ENCODE measurements around the gene HHAT.

GRCh38 chr1:210364479-210364878, 35.8 kb downstream of the HHAT start:
- no peak for TF ChIP-seq CTCF (IDR thresholded peaks at IDR 0.05)
- no peak for TF ChIP-seq ESRRA (IDR thresholded peaks at IDR 0.05; ENCODE audit: borderline replicate concordance, low read length)
- TF ChIP-seq POLR2A (IDR thresholded peaks at IDR 0.05; ENCODE audit: low read length), result no peak
- no peak for TF ChIP-seq ZSCAN20 (CRISPR knock-in tag; IDR thresholded peaks at IDR 0.05)
- no peak for TF ChIP-seq BHLHE40 (IDR thresholded peaks at IDR 0.05; ENCODE audit: low read depth, low read length)
- no peak for TF ChIP-seq JUN (IDR thresholded peaks at IDR 0.05)
- no peak for TF ChIP-seq HDAC2 (IDR thresholded peaks at IDR 0.05)
- no peak for TF ChIP-seq USF2 (IDR thresholded peaks at IDR 0.05)
- no peak for TF ChIP-seq EHMT2 (IDR thresholded peaks at IDR 0.05; ENCODE audit: low read depth)
- no peak for TF ChIP-seq NFE2L2 (conservative IDR thresholded peaks at IDR 0.05; ENCODE audit: low read length)
- no peak for TF ChIP-seq REST (IDR thresholded peaks at IDR 0.05)
